H1 (cell line): ENCODE results near the gene NEK4. TPM values are rescaled to one million over a fixed set of nuclear protein-coding genes. Genes with fewer than 3 reads are reported as not detected.

ENCODE experiments used
- CTCF ChIA-PET: fragments of 300-600 bp; sonication (Branson Sonifier 250); formaldehyde crosslinking; loops from one replicate; lab custom pipeline; 2021; ENCODE audit not compliant: partially characterized antibody; lab: Charles Lee
- POLR2A ChIA-PET: fragments of 300-600 bp; sonication (Branson Sonifier 250); formaldehyde crosslinking; loops from one replicate; lab custom pipeline; 2021; ENCODE audit warnings: inconsistent platforms; ENCODE audit not compliant: partially characterized antibody; lab: Charles Lee
- DNase-seq, 2 experiments: peaks; one replicate each; pipeline versions ENCODE4 v3.0.0 to v3.0.0-alpha.2; 2010 to 2022; ENCODE audit warnings: low spot score in 2 of 2, low read depth in 1 of 2, mixed read lengths in 1 of 2
- FAIRE-seq: peaks from 2 replicates; lab custom pipeline; 2011; peaks lifted over from hg19 to GRCh38; lab: Jason Lieb, UNC
- H2AFZ ChIP-seq: 2 replicates; pipeline ENCODE4 v1.8.1; 2012; ENCODE audit warnings: low read length, inconsistent platforms
- H2AK5ac ChIP-seq: 2 replicates; pipeline ENCODE4 v1.6.1; 2013; ENCODE audit warnings: low read depth, low read length
- H2BK120ac ChIP-seq: replicated peaks from 2 replicates; pipeline ENCODE3; 2013; ENCODE audit warnings: low read depth, low read length, inconsistent platforms
- H2BK12ac ChIP-seq: 2 replicates; pipeline ENCODE4 v1.6.1; 2013; ENCODE audit warnings: low read depth, low read length
- H2BK15ac ChIP-seq: 2 replicates; pipeline ENCODE4 v1.6.1; 2013; ENCODE audit warnings: low read length
- H2BK20ac ChIP-seq: 2 replicates; pipeline ENCODE4 v1.6.1; 2013; ENCODE audit warnings: low read length
- H2BK5ac ChIP-seq: 2 replicates; pipeline ENCODE4 v1.6.1; 2013; ENCODE audit warnings: low read depth, low read length
- H3K14ac ChIP-seq: 2 replicates; pipeline ENCODE4 v1.6.1; 2013; ENCODE audit warnings: inconsistent platforms; ENCODE audit not compliant: insufficient read length
- H3K18ac ChIP-seq: 2 replicates; pipeline ENCODE4 v1.6.1; 2013; ENCODE audit warnings: low read length; ENCODE audit errors: extremely low read depth
- H3K23ac ChIP-seq: 2 replicates; pipeline ENCODE4 v1.6.1; 2013; ENCODE audit warnings: inconsistent platforms; ENCODE audit not compliant: insufficient read length
- H3K23me2 ChIP-seq: 2 replicates; pipeline ENCODE4 v1.6.1; 2013; ENCODE audit warnings: low read depth, low read length
- H3K27ac ChIP-seq: 2 replicates; pipeline ENCODE4 v1.6.1; 2011; ENCODE audit warnings: low read depth, low read length, inconsistent platforms
- H3K27me3 ChIP-seq, 4 experiments: replicated peaks in 1 of 4; 1 replicate in 1 of 4; 2 replicates in 3 of 4; pipeline versions ENCODE4 v1.6.1 to v1.8.1; 2011 to 2013; ENCODE audit warnings: low read length in 3 of 4, mild to moderate bottlenecking in 3 of 4, inconsistent platforms in 2 of 4, mixed read lengths in 2 of 4, moderate library complexity in 1 of 4; ENCODE audit not compliant: control insufficient read depth in 3 of 4, insufficient read depth in 3 of 4; ENCODE audit errors: extremely low read depth in 1 of 4
- H3K36me3 ChIP-seq, 4 experiments: 2 replicates each; pipeline versions ENCODE4 v1.6.1 to v1.8.1; 2011 to 2013; ENCODE audit warnings: mild to moderate bottlenecking in 4 of 4, low read length in 3 of 4, moderate library complexity in 2 of 4, control low read depth in 1 of 4, inconsistent platforms in 1 of 4; ENCODE audit not compliant: insufficient read depth in 4 of 4, control insufficient read depth in 2 of 4
- H3K4ac ChIP-seq: replicated peaks from 2 replicates; pipeline ENCODE3; 2013; ENCODE audit warnings: low read length, low read depth, mixed read lengths, inconsistent platforms; ENCODE audit not compliant: insufficient read length
- H3K4me1 ChIP-seq, 4 experiments: replicated peaks in 1 of 4; 1 replicate in 1 of 4; 2 replicates in 3 of 4; pipeline versions ENCODE4 v1.6.1 to v1.8.1; 2011 to 2013; ENCODE audit warnings: low read length in 3 of 4, inconsistent platforms in 2 of 4, mixed read lengths in 1 of 4; ENCODE audit not compliant: insufficient read depth in 4 of 4, control insufficient read depth in 3 of 4
- H3K4me2 ChIP-seq, 2 experiments: 2 replicates each; pipeline versions ENCODE4 v1.6.1 to v1.8.1; 2011 to 2013; ENCODE audit warnings: low read depth in 2 of 2, low read length in 2 of 2, control low read depth in 1 of 2, inconsistent platforms in 1 of 2, mild to moderate bottlenecking in 1 of 2; ENCODE audit not compliant: insufficient read depth in 1 of 2
- H3K4me3 ChIP-seq, 4 experiments: fragments of 200-600, 300-600 bp in 1 of 4; sonication (generic), shearing (Covaris generic), sonication (Bioruptor Twin) in 1 of 4; 2 replicates each; pipeline versions ENCODE4 v1.5.1 to v1.8.1; 2011 to 2016; ENCODE audit warnings: low read length in 4 of 4, low read depth in 3 of 4, control low read depth in 2 of 4, inconsistent platforms in 2 of 4, mild to moderate bottlenecking in 2 of 4, mixed read lengths in 1 of 4, moderate library complexity in 1 of 4; ENCODE audit not compliant: insufficient read depth in 2 of 4; ENCODE audit errors: extremely low read depth in 1 of 4
- H3K56ac ChIP-seq: replicated peaks from 2 replicates; pipeline ENCODE3; 2013; ENCODE audit warnings: low read depth, mild to moderate bottlenecking, mixed read lengths, low read length, inconsistent platforms; ENCODE audit not compliant: insufficient read length
- H3K79me1 ChIP-seq: 2 replicates; pipeline ENCODE4 v1.6.1; 2013; ENCODE audit warnings: low read depth, low read length, control low read depth
- H3K79me2 ChIP-seq, 2 experiments: 2 replicates each; pipeline versions ENCODE4 v1.6.1 to v1.8.1; 2012 to 2013; ENCODE audit warnings: low read length in 2 of 2, mild to moderate bottlenecking in 2 of 2, inconsistent platforms in 1 of 2; ENCODE audit not compliant: insufficient read depth in 2 of 2, control insufficient read depth in 1 of 2
- H3K9ac ChIP-seq, 4 experiments: replicated peaks in 1 of 4; 1 replicate in 1 of 4; 2 replicates in 3 of 4; pipeline versions ENCODE4 v1.6.1 to v1.8.1; 2011 to 2013; ENCODE audit warnings: low read depth in 3 of 4, low read length in 3 of 4, control low read depth in 2 of 4, mild to moderate bottlenecking in 2 of 4, moderate library complexity in 2 of 4, inconsistent platforms in 1 of 4; ENCODE audit errors: extremely low read depth in 1 of 4
- H3K9me3 ChIP-seq, 2 experiments: 2 replicates each; pipeline versions ENCODE4 v1.6.1 to v1.8.1; 2012 to 2013; ENCODE audit warnings: mild to moderate bottlenecking in 2 of 2, moderate library complexity in 2 of 2, control low read depth in 1 of 2, inconsistent platforms in 1 of 2, low read depth in 1 of 2, low read length in 1 of 2, mixed read lengths in 1 of 2; ENCODE audit not compliant: insufficient read depth in 2 of 2
- H4K20me1 ChIP-seq, 2 experiments: replicated peaks in 1 of 2; 2 replicates each; pipeline versions ENCODE3 to v1.8.1; 2011 to 2013; ENCODE audit warnings: inconsistent platforms in 2 of 2, low read length in 2 of 2, mild to moderate bottlenecking in 1 of 2; ENCODE audit not compliant: insufficient read depth in 2 of 2, control insufficient read depth in 1 of 2
- H4K5ac ChIP-seq: 2 replicates; pipeline ENCODE4 v1.6.1; 2013; ENCODE audit warnings: low read length, low read depth, mixed read lengths, inconsistent platforms; ENCODE audit not compliant: insufficient read length
- H4K8ac ChIP-seq: 2 replicates; pipeline ENCODE4 v1.8.0; 2013; ENCODE audit warnings: mild to moderate bottlenecking, moderate library complexity, low read length, inconsistent platforms; ENCODE audit not compliant: insufficient read depth; ENCODE audit errors: extremely low read depth
- H4K91ac ChIP-seq: replicated peaks from 2 replicates; pipeline ENCODE3; 2013; ENCODE audit warnings: low read length, mixed read lengths, inconsistent platforms; ENCODE audit not compliant: insufficient read length
- EZH2 ChIP-seq: fragments of 200-600 bp; sonication (generic); IDR thresholded peaks from 2 replicates; pipeline ENCODE4 v1.7.1; 2012; ENCODE audit warnings: low read depth, mild to moderate bottlenecking, moderate library complexity, low read length, inconsistent platforms; ENCODE audit not compliant: severe bottlenecking
- HDAC2 ChIP-seq, 2 experiments: fragments of 300-600 bp in 1 of 2; sonication (generic) in 1 of 2; IDR thresholded peaks; 2 replicates each; pipeline ENCODE4 v1.6.1; 2011 to 2012; ENCODE audit warnings: low read depth in 2 of 2, low read length in 2 of 2, mild to moderate bottlenecking in 2 of 2, moderate library complexity in 2 of 2, borderline replicate concordance in 1 of 2, inconsistent platforms in 1 of 2
- JUND ChIP-seq: IDR thresholded peaks from 2 replicates; pipeline ENCODE4 v1.6.1; 2011; ENCODE audit warnings: mild to moderate bottlenecking, improper control_type of control experiment, low read length
- KDM4A ChIP-seq: IDR thresholded peaks from one replicate; pipeline ENCODE4 v1.7.1; 2012; ENCODE audit warnings: low read depth, mild to moderate bottlenecking, moderate library complexity, low read length, inconsistent platforms; ENCODE audit not compliant: severe bottlenecking
- SP4 ChIP-seq: IDR thresholded peaks from 2 replicates; pipeline ENCODE4 v1.6.1; 2012; ENCODE audit warnings: low read length, inconsistent platforms
- WGBS, 2 experiments: shearing (Covaris generic) in 1 of 2; methylation state at CpG; one replicate each; pipeline versions ENCODE4 v1.1.6 to v1.1.7; 2013 to 2015; ENCODE audit warnings: low lambda C conversion rate in 2 of 2, mixed read lengths in 2 of 2, inconsistent platforms in 1 of 2, low coverage in 1 of 2, missing lambda C conversion rate in 1 of 2; ENCODE audit not compliant: insufficient replicate concordance in 2 of 2, insufficient coverage in 1 of 2, insufficient read length in 1 of 2; ENCODE audit errors: extremely low coverage in 1 of 2, missing lambda C conversion rate in 1 of 2; 5-methylcytosine and 5-hydroxymethylcytosine counted together
- polyA plus RNA-seq, 7 experiments: library from polyadenylated mRNA; depleted of rRNA in 3 of 7; stranded (reverse) in 5 of 7; unstranded in 2 of 7; fragments of >200 nt in 5 of 7; fragments of 200-250 nt in 2 of 7; gene quantifications; 1 replicate in 5 of 7; 2 replicates in 1 of 7; 4 replicates in 1 of 7; pipeline versions ENCODE4 v1.2.1 to v1.2.3, GENCODE V29; 2011 to 2013; ENCODE audit warnings: missing spikeins in 2 of 7, mixed read lengths in 2 of 7
- total RNA-seq: library from RNA; stranded (reverse); fragmentation: NEBNext Ultra II Directional; extraction: Animal tissue kit (Norgen Biotek cat#: 25700); gene quantifications from 2 replicates; pipeline ENCODE4 v1.2.1, GENCODE V29; 2021

Gene NEK4
- total and polyA plus RNA-seq, 2 of the 8 experiments (the other 6 are each of a cell fraction or from before 2014, with no cell fraction given): 7.5 to 40.0 TPM

- H2AFZ ChIP-seq: no peak overlapping the region
- H2BK5ac ChIP-seq: no peak overlapping the region
- no peak overlapping the region for H4K91ac ChIP-seq
- no peak overlapping the region for H3K27ac ChIP-seq
- ChIA-PET POLR2A (no interaction called here), CTCF (interaction anchor here (1.2 to 6.9 kb wide), 9 partner anchors 10 to 47 kb away, joined by 4 to 86 read pairs (median 21); partner anchors contain the start of genes ITIH1, MUSTN1 and NEK4)
- 91% methylated on average over 7 of the region's 7 CpGs; no CpG with 5 or more reads in 1 of the 2 experiments for WGBS, 2 experiments
- no peaks in the 10 kb centered on the region for H3K79me2 ChIP-seq
- H3K23me2 ChIP-seq: no peaks in the 10 kb centered on the region
- no peak overlapping the region for H3K4me2 ChIP-seq
- H3K36me3 ChIP-seq: no peaks in the 10 kb centered on the region
- peaks cover 0 to 2% of the 10 kb centered on the region in 2 experiments for H4K20me1 ChIP-seq
- no peak overlapping the region for H3K4ac ChIP-seq
- no peak overlapping the region for H3K23ac ChIP-seq
- H3K14ac ChIP-seq: no peak overlapping the region
- H3K9ac ChIP-seq: no peak overlapping the region
- no peaks in the 10 kb centered on the region for H3K4me1 ChIP-seq
- H3K56ac ChIP-seq: no peak overlapping the region
- no peak overlapping the region for H2BK12ac ChIP-seq
- no peaks in the 10 kb centered on the region for H3K79me1 ChIP-seq
- H3K4me3 ChIP-seq: no peak overlapping the region
- H4K5ac ChIP-seq: no peak overlapping the region
- no peaks in the 10 kb centered on the region for H3K9me3 ChIP-seq
- TF ChIP-seq SP4 (no peak), EZH2 (no peak), KDM4A (no peak), HDAC2 (IDR thresholded peaks at IDR 0.05; ENCODE audit: borderline replicate concordance in 1 of 2, low read depth in 2 of 2, low read length in 2 of 2) (no peak), JUND (no peak)
- DNase-seq: no peak
- no peak overlapping the region for H2BK20ac ChIP-seq
- H3K18ac ChIP-seq: no peak overlapping the region
- H2AK5ac ChIP-seq: no peak overlapping the region
- H2BK120ac ChIP-seq: no peak overlapping the region
- no peak overlapping the region for H4K8ac ChIP-seq
- H3K27me3 ChIP-seq: no peaks in the 10 kb centered on the region
- FAIRE-seq: no peak
- no peak overlapping the region for H2BK15ac ChIP-seq
These were observed 29.3 kb upstream of the NEK4 start for GRCh38 chr3:52800079-52800478.
